GF-D8 (cell line): ENCODE measurements around the gene PRDM10.

Experiments
- DNase-seq: peaks from one replicate; lab custom pipeline; 2025; lab: John Stamatoyannopoulos, UW

PRDM10 gene

GRCh38 chr11:130006929-130007328 lies 4.3 kb upstream of the PRDM10 start:
- no peak for DNase-seq

DNA sequence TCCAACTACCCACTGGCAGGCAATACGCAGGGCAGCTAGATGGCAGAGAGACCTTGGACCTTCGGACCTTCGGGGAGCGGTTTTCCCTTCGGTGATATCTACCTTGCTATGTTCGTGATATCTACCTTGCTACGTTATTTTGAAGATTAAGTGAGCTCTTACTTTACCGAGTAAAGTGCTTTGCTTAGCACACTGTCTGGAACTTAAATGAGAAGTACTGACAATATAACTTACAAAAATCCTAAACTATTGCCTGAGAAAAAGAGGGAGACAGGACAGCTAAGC lies 1.0 kb upstream of the PRDM10 start:
- DNase-seq: no peak

GRCh38 chr11:130002846-130003716 lies 446 bp upstream of the PRDM10 start:
- peak; percentile 100 for DNase-seq

GRCh38 chr11:130001461-130002351 lies 929 bp downstream of the PRDM10 start:
- no peak for DNase-seq

DNA sequence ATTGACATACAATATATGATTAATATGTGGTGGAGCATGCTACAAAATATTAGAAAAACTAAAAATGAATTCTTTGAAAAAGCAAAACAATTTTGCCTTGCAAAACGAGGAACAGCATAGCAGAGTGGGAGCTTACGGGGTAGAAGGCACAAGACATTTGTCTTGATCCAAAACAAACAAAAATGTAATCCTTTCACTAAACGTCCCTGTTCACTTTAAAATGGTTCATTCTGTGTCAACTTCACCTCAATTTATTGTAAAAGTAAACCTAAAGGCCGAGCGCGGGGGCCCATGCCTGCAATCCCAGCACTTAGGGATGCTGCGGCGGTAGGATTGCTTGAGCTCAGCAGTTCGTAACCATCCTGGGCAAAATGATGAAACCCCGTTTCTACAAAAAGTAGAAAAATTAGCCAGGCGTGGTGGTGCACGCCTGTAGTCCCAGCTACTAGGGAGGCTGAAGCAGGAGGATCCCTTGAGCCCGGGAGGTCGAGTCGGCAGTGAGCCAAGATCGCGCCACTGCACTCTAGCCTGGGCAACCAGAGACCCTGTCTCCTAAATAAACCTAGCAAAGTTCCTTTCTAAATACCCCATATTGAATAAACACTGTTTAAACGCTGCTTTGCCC lies 2.0 kb downstream of the PRDM10 start:
- DNase-seq: no peak

- no peak for DNase-seq
Measured at GRCh38 chr11:129999407-129999806, 3.2 kb downstream of the PRDM10 start.

DNA sequence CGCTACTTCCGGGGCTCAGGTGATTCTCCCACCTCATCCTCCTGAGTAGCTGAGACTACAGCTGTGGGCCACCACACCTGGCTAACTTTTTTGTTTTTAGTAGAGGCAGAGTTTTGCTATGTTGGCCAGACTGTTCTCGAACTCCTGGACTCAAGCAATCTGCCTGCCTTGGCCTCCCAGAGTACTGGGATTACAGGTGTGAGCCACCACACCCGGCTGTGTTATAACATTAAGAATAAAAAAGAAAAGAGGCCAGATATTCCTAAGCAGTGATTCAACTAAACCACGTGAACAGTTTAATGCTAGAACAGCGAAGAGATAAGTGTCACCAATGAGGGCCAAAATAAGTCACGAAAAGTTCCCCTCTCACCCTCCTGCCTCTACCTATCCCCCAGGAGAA lies 3.7 kb downstream of the PRDM10 start:
- no peak for DNase-seq

- DNase-seq: no peak
Measured at GRCh38 chr11:129998107-129998506, 4.5 kb downstream of the PRDM10 start.

DNA sequence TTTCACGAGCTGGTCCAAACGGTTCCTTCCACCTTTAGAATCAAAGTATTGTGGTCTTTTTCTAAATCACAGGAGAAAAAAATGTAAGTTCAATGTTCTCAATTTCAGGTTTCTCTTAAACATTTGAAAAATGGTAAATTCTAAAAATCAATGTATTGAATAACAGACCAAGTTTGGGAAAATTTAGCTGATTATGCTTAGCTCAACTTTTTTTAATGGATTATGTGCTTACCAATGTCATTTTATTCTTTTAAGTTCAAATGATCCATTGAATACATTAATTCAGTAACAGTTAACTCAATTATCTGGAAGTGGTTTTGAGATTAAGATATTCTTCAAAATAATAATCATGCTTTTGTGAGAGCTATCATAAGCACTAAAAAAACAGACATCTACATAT lies 5.1 kb downstream of the PRDM10 start:
- DNase-seq: no peak

GRCh38 chr11:129996113-129996870 lies 6.3 kb downstream of the PRDM10 start:
- no peak for DNase-seq

- DNase-seq: no peak
Measured at GRCh38 chr11:129995163-129995562, 7.5 kb downstream of the PRDM10 start.

DNA sequence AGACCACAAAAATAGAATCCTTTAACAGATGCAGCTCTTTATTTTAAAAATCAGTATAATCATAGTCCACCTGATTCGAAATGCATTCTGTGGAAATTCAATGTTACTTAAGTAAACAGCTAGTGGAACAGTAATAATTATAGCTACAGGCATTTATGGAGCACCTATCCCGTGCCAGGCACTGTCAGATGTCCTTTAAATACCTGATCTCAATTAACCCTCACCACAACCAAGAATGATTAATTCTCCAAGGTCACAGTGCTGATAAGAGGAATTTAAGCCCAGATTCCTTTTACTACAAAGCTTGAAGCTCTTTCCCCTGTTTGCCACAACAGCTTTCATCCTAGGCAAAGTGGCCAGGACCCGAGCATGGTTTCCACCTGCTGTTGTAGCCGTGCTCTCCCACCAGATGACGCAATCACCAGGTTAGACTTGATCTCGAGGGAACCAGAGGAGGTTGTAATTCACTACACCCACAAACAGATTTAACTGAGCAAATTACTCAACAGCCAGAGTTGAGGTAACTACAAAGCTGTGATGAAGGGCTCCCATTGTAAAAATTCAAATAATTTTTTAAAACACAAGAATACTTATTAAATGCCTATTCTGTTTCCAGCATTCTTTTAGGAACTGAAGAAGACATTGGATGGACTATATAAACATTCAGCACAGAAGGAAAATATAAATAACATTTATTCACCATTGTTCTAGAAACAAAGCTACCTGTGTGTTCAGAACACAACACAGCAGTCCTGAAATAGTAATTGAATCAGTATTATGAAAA lies 10.3 kb downstream of the PRDM10 start:
- peak; percentile 81 for DNase-seq

DNA sequence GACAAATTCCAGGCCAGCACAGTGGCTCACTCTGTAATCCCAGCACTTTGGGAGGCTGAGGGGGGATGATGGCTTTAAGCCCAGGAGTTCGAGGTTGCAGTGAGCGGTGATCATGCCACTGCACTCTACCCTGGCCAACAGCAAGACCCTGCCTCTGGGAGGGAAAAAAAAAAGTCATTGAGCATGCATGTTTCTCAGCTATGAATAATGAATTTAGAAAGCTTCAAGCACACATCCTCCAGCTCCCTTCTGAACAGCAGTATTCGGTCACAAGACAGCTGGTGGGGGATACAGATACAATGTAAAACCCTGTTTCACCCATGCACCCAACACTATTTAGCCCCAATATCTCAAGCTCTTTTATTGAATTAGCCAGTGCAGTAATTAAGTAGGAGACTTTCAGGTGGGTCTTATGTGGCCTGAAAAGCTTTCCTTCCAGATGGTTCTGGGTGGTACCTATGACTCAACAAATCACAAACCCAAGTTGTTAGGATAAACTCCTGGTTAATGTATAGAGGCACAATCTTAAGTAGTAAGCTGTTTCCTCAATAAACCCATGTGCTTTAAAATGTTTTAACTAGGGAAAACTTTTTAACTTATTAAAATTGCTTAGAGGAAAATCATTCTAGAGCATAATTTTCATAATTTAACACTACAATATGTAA lies 13.4 kb downstream of the PRDM10 start:
- no peak for DNase-seq

GRCh38 chr11:129987950-129988349 lies 14.7 kb downstream of the PRDM10 start:
- DNase-seq: no peak

GRCh38 chr11:129985823-129986222 lies 16.8 kb downstream of the PRDM10 start:
- no peak for DNase-seq

DNA sequence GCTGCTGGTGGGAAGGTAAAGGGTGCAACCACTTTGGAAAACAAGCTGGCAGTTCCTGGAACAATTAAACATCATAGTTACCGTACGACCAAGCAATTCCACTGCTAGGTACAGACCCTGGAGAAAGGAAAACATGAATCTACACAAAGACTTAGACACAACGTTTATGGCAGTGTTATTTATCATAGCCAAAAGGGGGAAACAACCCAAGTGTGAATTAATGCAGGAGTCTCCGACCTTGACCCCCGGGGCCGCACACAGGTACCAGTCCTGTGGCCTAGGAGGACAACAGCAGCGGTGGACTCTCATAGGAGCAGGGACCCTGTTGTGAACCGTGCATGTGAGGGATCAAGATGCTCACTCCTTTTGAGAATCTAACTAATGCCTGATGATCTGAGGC lies 22.5 kb downstream of the PRDM10 start:
- DNase-seq: no peak

- DNase-seq: no peak
Measured at GRCh38 chr11:129979046-129979605, 23.5 kb downstream of the PRDM10 start.

GRCh38 chr11:129978447-129978846 lies 24.2 kb downstream of the PRDM10 start:
- DNase-seq: no peak

DNA sequence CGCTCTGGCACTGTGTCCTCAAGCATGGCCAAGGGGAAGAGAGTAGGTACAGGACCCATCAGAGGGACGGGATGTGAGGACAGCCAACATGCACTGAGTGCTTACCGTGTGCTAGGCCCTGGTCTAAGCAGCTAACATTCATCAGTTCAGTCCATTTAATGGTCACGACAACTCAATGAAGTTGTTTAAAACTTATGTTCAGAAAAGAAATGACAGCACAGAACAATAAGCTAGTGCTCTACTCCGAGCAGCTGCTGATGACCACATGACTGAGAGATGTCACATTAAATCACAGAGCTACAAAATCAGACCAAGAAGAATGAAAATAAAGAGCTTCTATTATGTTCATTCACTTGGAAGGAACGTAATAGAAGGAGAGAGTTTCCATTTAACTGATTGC lies 26.3 kb downstream of the PRDM10 start:
- DNase-seq: no peak

- no peak for DNase-seq
Measured at GRCh38 chr11:129975543-129975942, 27.1 kb downstream of the PRDM10 start.
